HG03095 (cell line): ENCODE measurements around the gene CRY2.
A peak's percentile ranks its signal among the peaks of the same experiment; 100 is the strongest.

Experiments used
- ATAC-seq: cut with Tn5 transposase; IDR thresholded peaks from one replicate; pipeline ENCODE4 v1.9.1; 2021; ENCODE audit warnings: moderate library complexity; ENCODE audit not compliant: unreplicated experiment

Gene CRY2

DNA sequence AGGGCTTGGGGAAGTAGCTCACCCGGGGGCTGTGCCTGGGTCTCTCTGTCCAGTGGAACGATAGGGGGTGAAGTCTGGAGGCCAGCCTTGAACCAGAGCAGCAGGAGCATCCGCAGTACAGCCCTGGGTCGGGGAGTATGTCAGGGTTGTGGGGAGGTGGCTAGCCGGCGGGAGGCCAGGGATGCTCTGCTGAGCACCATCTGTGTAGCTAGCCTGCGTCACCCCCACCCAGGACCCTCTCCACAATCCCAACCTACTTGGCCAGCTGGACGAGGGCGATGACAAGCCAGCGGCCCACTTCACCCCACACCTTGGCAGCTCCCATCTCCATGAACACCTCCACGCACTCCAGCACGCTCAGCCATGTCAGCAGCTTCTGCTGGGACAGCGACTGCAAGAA is 68.2 kb downstream of the CRY2 start:
- no peak for ATAC-seq

GRCh38 chr11:45917286-45917622 is 70.0 kb downstream of the CRY2 start:
- ATAC-seq = no peak

GRCh38 chr11:45917623-45918330 is 70.5 kb downstream of the CRY2 start, which contains the start of gene PEX16:
Gene PEX16, minus strand, starts transcription at chr11:45917877. Its CDS starts 66 bp downstream, at chr11:45917811.
- ATAC-seq = peak; percentile 90

- peak; percentile 38 for ATAC-seq
Measured at GRCh38 chr11:45918331-45918941, 71.2 kb downstream of the CRY2 start.

GRCh38 chr11:45918962-45919675 is 71.8 kb downstream of the CRY2 start:
- no peak for ATAC-seq

GRCh38 chr11:45919806-45920530 is 72.7 kb downstream of the CRY2 start:
- no peak for ATAC-seq

DNA sequence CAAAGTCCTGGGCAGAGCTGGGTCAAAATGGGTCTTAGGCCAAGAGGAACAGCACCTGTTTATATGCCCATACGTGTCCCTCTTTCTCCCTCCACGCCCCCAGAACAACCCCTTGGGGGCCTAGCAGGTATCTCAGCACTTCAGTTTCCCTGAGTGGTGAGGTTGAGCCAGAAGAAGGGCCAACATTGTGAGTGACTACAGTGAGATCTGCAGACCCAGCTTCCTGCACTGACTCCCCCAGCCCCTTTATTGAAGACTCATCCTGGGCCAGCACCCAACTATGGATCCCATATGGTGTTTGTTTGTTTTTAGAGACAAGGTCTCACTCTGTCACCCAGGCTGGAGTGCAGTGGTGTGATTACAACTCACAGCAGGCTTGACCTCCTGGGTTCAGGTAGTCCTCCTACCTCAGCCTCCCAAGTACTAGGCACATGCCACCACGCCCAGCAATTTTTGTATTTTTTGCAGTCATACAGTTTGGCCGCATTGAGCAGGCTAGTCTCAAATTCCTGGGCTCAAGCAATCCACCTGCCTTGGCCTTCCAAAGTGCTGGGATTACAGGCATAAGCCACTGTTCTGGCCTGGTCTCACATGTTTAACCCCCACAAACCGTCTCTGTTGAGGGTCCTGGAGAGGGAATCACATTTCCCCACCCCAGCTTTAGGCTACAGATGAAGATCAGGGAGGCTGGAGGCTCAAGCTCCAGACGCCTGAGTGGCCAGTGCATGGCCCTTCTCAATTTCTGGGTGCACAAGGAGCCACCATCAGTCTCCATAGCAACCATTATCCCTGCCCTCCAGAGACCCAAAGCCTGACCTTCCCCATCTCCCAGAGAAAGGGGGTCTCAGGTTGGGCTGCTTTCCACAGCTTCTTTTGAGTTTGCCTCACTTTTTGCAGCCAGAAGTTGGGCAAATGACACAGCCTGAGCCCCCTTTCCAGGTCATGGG is 73.5 kb downstream of the CRY2 start:
- ATAC-seq = no peak

GRCh38 chr11:45921561-45922424 is 74.5 kb downstream of the CRY2 start:
- ATAC-seq = no peak

- no peak for ATAC-seq
Measured at GRCh38 chr11:45922425-45923082, 75.3 kb downstream of the CRY2 start, which contains the start of gene LARGE2. Gene LARGE2, plus strand, starts transcription at chr11:45922656. Its CDS starts 227 bp downstream, at chr11:45922883.

DNA sequence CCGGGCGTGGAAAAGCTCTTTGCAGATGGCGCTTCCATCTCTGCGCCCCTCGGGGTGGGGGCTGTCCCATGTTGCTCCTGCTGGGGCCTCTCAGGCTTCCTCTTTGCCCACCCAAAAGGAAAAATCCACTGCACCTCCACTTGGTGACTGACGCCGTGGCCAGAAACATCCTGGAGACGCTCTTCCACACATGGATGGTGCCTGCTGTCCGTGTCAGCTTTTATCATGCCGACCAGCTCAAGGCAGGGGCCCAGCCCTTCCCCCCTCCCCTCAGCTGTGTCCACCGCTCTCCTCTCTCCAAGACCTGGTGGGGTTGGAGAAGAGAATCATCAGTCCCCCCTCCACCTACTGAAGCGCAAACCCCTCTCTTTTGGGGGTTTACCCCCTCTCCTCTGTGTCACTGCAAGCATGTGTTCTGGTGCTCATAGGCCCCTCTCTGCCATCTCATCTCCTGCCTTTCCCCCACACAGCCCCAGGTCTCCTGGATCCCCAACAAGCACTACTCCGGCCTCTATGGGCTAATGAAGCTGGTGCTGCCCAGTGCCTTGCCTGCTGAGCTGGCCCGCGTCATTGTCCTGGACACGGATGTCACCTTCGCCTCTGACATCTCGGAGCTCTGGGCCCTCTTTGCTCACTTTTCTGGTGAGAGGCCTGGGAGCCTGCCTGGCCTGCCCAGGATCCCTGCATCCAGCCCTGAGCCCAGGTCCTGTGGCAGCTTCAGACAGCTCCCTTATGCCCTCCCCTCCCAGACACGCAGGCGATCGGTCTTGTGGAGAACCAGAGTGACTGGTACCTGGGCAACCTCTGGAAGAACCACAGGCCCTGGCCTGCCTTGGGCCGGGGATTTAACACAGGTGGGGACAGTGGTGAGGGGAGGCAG is 77.0 kb downstream of the CRY2 start:
- ATAC-seq = no peak

DNA sequence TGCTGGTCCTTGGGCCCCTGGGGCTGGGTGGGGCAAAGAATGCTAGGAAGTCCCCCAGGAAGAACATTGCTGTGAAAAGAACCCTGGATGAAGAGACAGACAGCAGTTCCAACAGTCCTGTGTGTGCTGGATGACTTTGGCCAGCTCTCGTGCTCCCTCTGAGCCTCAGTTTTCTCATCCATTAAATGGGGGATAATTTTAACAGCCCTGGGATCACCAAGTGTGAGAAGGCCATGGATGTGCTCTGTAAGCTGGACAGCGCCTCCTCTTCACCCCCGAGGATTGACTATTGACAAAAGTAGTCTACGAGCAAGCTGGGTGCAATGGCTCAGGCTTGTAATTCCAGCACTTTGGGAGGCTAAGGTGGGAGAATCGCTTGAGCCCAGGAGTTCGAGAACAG is 77.7 kb downstream of the CRY2 start:
- no peak for ATAC-seq

GRCh38 chr11:45925550-45925949 is 78.3 kb downstream of the CRY2 start:
- no peak for ATAC-seq

DNA sequence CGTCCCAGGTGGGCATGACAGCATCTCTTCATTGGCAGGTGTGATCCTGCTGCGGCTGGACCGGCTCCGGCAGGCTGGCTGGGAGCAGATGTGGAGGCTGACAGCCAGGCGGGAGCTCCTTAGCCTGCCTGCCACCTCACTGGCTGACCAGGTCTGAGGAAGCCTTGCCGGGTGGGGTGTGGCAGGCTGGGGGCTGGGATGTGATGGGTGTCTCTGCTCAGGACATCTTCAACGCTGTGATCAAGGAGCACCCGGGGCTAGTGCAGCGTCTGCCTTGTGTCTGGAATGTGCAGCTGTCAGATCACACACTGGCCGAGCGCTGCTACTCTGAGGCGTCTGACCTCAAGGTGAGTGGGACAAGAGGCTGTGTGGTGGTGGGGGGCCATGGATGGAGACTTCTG is 78.7 kb downstream of the CRY2 start:
- ATAC-seq = no peak

DNA sequence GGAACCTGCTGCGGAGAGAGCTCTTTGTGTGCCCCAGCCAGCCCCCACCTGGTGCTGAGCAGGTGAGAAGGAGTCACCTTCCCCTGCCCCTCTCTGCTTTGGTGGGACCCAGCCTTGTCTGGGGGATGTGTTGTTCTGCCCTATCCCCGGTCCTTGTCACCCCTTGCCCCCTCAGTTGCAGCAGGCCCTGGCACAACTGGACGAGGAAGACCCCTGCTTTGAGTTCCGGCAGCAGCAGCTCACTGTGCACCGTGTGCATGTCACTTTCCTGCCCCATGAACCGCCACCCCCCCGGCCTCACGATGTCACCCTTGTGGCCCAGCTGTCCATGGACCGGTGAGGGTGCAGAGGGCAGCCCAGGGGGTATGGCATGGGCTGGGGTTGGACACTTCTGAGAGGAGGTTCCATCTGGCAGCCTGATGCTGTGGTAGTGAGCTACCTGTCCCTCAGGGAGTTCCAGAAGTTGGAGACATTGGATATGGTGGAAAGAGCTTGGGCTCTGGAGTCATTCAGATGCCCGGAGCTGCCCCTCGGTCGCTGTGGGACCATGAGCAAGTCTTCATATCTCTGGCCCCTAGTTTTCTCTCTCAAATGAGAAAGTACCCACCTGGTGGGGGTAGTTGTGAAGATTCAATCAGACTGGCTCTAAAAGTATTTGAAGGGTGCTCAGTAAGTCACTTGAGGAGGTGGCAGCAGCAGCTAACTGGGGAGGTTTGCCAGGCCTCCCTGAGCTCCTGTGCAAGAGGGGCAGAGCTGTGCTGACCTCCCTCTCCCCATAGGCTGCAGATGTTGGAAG is 79.5 kb downstream of the CRY2 start:
- no peak for ATAC-seq

DNA sequence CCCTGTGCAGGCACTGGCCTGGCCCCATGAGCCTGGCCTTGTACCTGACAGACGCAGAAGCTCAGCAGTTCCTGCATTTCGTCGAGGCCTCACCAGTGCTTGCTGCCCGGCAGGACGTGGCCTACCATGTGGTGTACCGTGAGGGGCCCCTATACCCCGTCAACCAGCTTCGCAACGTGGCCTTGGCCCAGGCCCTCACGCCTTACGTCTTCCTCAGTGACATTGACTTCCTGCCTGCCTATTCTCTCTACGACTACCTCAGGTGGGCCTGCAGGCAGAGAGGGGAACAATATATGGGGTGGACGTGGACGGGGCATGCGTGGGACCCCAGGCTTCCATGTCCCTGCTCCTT is 80.0 kb downstream of the CRY2 start:
- no peak for ATAC-seq

DNA sequence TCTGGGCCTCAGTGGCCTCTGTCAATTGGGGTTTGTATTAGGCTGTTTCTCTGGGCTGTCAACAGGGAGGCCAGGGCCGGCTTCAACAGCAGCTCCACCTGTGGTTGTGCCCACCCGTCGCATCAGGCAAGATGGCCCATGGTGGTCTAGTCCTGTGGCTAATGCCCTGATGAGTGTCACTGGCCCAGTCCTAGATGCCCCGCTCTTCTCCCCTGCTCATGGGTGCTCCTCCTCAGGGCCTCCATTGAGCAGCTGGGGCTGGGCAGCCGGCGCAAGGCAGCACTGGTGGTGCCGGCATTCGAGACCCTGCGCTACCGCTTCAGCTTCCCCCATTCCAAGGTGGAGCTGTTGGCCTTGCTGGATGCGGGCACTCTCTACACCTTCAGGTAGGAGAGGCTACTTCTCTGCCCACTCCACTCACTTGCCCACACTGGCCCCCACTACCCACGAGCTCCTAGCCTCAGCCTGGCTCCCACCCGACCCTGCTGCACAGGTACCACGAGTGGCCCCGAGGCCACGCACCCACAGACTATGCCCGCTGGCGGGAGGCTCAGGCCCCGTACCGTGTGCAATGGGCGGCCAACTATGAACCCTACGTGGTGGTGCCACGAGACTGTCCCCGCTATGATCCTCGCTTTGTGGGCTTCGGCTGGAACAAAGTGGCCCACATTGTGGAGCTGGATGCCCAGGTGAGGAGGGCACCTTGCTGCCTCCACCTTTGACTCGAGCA is 80.6 kb downstream of the CRY2 start:
- no peak for ATAC-seq
